ENCODE data around the gene SLC47A1.

Gene SLC47A1

DNA sequence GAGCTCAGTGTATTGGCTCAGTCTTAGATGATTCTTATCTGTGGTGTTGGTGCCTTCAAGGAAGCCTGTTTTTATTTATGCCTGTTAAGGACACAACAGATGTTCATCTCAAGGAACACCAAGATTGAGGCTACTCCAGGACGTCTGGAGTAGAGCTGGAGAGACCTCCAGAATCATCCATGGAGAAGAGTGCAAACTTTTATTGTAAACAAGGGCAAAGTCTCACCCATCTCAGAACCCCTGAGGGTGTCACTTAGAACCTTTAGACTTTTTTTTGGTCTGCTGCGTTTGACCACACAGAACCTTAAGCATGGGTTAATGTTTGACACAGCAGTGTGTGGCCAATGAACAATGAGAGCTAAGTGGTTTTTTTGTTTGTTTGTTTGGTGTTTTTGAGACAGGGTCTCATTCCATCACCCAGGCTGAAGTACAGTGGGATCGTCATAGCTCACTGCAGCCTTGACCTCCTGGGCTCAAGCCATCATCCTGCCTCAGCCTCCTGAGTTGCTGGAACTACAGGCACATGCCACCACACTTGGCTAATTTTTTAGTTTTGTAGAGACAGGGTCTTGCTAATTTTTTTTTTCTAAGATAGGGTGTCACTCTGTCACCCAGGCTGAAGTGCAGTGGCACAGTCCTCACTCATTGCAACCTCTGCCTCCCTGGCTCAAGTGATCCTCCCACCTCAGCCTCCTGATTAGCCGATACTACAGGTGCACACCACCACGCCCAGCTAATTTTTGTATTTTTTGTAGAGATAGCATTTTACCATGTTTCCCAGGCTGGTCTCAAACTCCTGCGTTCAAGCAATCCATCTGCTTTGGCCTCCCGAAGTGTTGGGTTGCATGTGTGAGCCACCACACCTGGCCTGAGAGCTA is 16.3 kb downstream of the SLC47A1 start:
- H3K27ac ChIP-seq (replicated peaks): no peak overlapping the region
- no peak for DNase-seq (ENCODE audit: low read depth in 1 of 2, low spot score in 1 of 2)
- H3K27me3 ChIP-seq (ENCODE audit: insufficient read depth, poor library complexity, severe bottlenecking): no peaks in the 10 kb centered on the region
- no peak overlapping the region for H3K4me3 ChIP-seq (replicated peaks; ENCODE audit: insufficient read depth, low read length)
- TF ChIP-seq SPI1 (IDR thresholded peaks at IDR 0.05; ENCODE audit: borderline replicate concordance, low read depth) (no peak), POLR2AphosphoS5 (IDR thresholded peaks at IDR 0.05; ENCODE audit: low read depth) (no peak), REST (IDR thresholded peaks at IDR 0.05; ENCODE audit: insufficient replicate concordance, low read depth) (no peak), CTCF (IDR thresholded peaks at IDR 0.05; ENCODE audit: insufficient read depth, low read length) (no peak), GABPA (IDR thresholded peaks at IDR 0.05; ENCODE audit: low read depth) (no peak)

GRCh38 chr17:19551165-19551564 is 17.5 kb downstream of the SLC47A1 start:
- TF ChIP-seq REST (IDR thresholded peaks at IDR 0.05; ENCODE audit: insufficient replicate concordance, low read depth): no peak
- no peak for TF ChIP-seq SPI1 (IDR thresholded peaks at IDR 0.05; ENCODE audit: borderline replicate concordance, low read depth)
- no peak for TF ChIP-seq POLR2AphosphoS5 (IDR thresholded peaks at IDR 0.05; ENCODE audit: low read depth)
- no peak for TF ChIP-seq CTCF (IDR thresholded peaks at IDR 0.05; ENCODE audit: insufficient read depth, low read length)
- no peak for TF ChIP-seq GABPA (IDR thresholded peaks at IDR 0.05; ENCODE audit: low read depth)
- Histone ChIP-seq H3K27ac (replicated peaks) (no peak overlapping the region), H3K27me3 (ENCODE audit: insufficient read depth, poor library complexity, severe bottlenecking) (no peaks in the 10 kb centered on the region), H3K4me3 (replicated peaks; ENCODE audit: insufficient read depth, low read length) (no peak overlapping the region)
- no peak for DNase-seq (ENCODE audit: low read depth in 1 of 2, low spot score in 1 of 2)

GRCh38 chr17:19551591-19552148 is 18.0 kb downstream of the SLC47A1 start:
- TF ChIP-seq POLR2AphosphoS5 (IDR thresholded peaks at IDR 0.05; ENCODE audit: low read depth) (no peak), CTCF (IDR thresholded peaks at IDR 0.05; ENCODE audit: insufficient read depth, low read length) (no peak), GABPA (IDR thresholded peaks at IDR 0.05; ENCODE audit: low read depth) (no peak), REST (IDR thresholded peaks at IDR 0.05; ENCODE audit: insufficient replicate concordance, low read depth) (no peak), SPI1 (IDR thresholded peaks at IDR 0.05; ENCODE audit: borderline replicate concordance, low read depth) (no peak)
- Histone ChIP-seq H3K27ac (replicated peaks) (no peak overlapping the region), H3K27me3 (ENCODE audit: insufficient read depth, poor library complexity, severe bottlenecking) (no peaks in the 10 kb centered on the region), H3K4me3 (replicated peaks; ENCODE audit: insufficient read depth, low read length) (no peak overlapping the region)
- no peak for DNase-seq (ENCODE audit: low read depth in 1 of 2, low spot score in 1 of 2)
